OCI-LY1 (cell line): Measurements from ENCODE around the gene ADAMTS18.

Experiments used
- H2AFZ ChIP-seq: fragments of 200-600 bp; sonication (generic), shearing (Covaris generic); 2 replicates; pipeline ENCODE4 v1.6.0; 2014; ENCODE audit warnings: antibody characterized with exemption, mild to moderate bottlenecking, low read length
- H3F3A ChIP-seq: fragments of 200-600 bp; sonication (generic), shearing (Covaris generic); 2 replicates; pipeline ENCODE4 v1.6.0; 2014; ENCODE audit warnings: mild to moderate bottlenecking, antibody characterized with exemption, low read length, moderate library complexity; ENCODE audit not compliant: insufficient read depth
- H3K27ac ChIP-seq: fragments of 200-600 bp; sonication (generic); 2 replicates; pipeline ENCODE4 v1.5.1; 2014; ENCODE audit warnings: low read length, mixed run types, mild to moderate bottlenecking, low read depth; ENCODE audit not compliant: poor library complexity, severe bottlenecking
- H3K27me3 ChIP-seq: fragments of 200-600 bp; sonication (generic); 2 replicates; pipeline ENCODE4 v1.6.0; 2014; ENCODE audit warnings: antibody characterized with exemption, mild to moderate bottlenecking, low read length, moderate library complexity; ENCODE audit not compliant: insufficient read depth
- H3K36me3 ChIP-seq: fragments of 200-600 bp; sonication (generic); 2 replicates; pipeline ENCODE4 v1.6.1; 2014; ENCODE audit warnings: mild to moderate bottlenecking, antibody characterized with exemption, low read length, moderate library complexity, mixed read lengths; ENCODE audit not compliant: insufficient read depth
- H3K4me1 ChIP-seq: fragments of 200-600 bp; sonication (generic); 2 replicates; pipeline ENCODE4 v1.5.1; 2014; ENCODE audit warnings: mild to moderate bottlenecking, low read length, moderate library complexity; ENCODE audit not compliant: insufficient read depth, severe bottlenecking
- H3K4me2 ChIP-seq: fragments of 200-600 bp; sonication (generic), shearing (Covaris generic); 2 replicates; pipeline ENCODE4 v1.6.1; 2014; ENCODE audit warnings: low read length
- H3K4me3 ChIP-seq: fragments of 200-600 bp; sonication (generic); 2 replicates; pipeline ENCODE4 v1.5.1; 2014; ENCODE audit warnings: low read length, low read depth, mild to moderate bottlenecking, mixed read lengths; ENCODE audit not compliant: poor library complexity, severe bottlenecking
- H3K79me2 ChIP-seq: fragments of 200-600 bp; shearing (Covaris generic); 2 replicates; pipeline ENCODE4 v1.6.1; 2016; ENCODE audit warnings: mixed run types, low read length, mixed read lengths; ENCODE audit not compliant: insufficient read depth
- H3K9ac ChIP-seq: fragments of 200-600 bp; sonication (generic), shearing (Covaris generic); 2 replicates; pipeline ENCODE4 v1.6.1; 2014; ENCODE audit warnings: mild to moderate bottlenecking, low read length, mixed read lengths
- H3K9me2 ChIP-seq: fragments of 200-600 bp; sonication (generic), shearing (Covaris generic); 2 replicates; pipeline ENCODE4 v1.6.1; 2014; ENCODE audit warnings: low read depth, mild to moderate bottlenecking, low read length, mixed read lengths
- H3K9me3 ChIP-seq: fragments of 200-600 bp; shearing (Covaris generic); 2 replicates; pipeline ENCODE4 v1.6.1; 2014; ENCODE audit warnings: low read length, mixed read lengths
- H4K20me1 ChIP-seq: fragments of 200-600 bp; sonication (generic), shearing (Covaris generic); 2 replicates; pipeline ENCODE4 v1.6.0; 2016; ENCODE audit warnings: mild to moderate bottlenecking, low read length; ENCODE audit not compliant: insufficient read depth
- CTCF ChIP-seq: fragments of 200-600 bp; sonication (generic), shearing (Covaris generic); IDR thresholded peaks from 2 replicates; pipeline ENCODE4 v1.5.1; 2017; ENCODE audit warnings: mild to moderate bottlenecking, antibody characterized with exemption, low read length, moderate library complexity, mixed read lengths
- EZH2 ChIP-seq: fragments of 200-600 bp; sonication (generic), shearing (Covaris generic); IDR thresholded peaks from 2 replicates; pipeline ENCODE4 v1.8.0; 2017; ENCODE audit warnings: borderline replicate concordance, mixed run types, mild to moderate bottlenecking, antibody characterized with exemption, low read length, moderate library complexity, mixed read lengths

ADAMTS18 gene

GRCh38 chr16:77302674-77303073, 132.2 kb downstream of the ADAMTS18 start:
- Histone ChIP-seq H3K9me3 (no peaks in the 10 kb centered on the region), H3K4me2 (no peak overlapping the region), H3K79me2 (no peaks in the 10 kb centered on the region), H3K36me3 (no peaks in the 10 kb centered on the region), H3K9me2 (no peaks in the 10 kb centered on the region), H2AFZ (no peak overlapping the region), H3F3A (no peaks in the 10 kb centered on the region), H3K27ac (no peak overlapping the region), H4K20me1 (no peaks in the 10 kb centered on the region), H3K27me3 (no peaks in the 10 kb centered on the region), H3K4me1 (no peaks in the 10 kb centered on the region), H3K4me3 (no peak overlapping the region), H3K9ac (no peak overlapping the region)
- TF ChIP-seq EZH2, result no peak
- no peak for TF ChIP-seq CTCF

GRCh38 chr16:77302249-77302648, 132.6 kb downstream of the ADAMTS18 start:
- H3K4me3 ChIP-seq, result no peak overlapping the region
- no peaks in the 10 kb centered on the region for H3K9me3 ChIP-seq
- H3K4me2 ChIP-seq, result no peak overlapping the region
- H3K4me1 ChIP-seq, result no peaks in the 10 kb centered on the region
- H3K27me3 ChIP-seq, result no peaks in the 10 kb centered on the region
- no peaks in the 10 kb centered on the region for H3F3A ChIP-seq
- H3K9me2 ChIP-seq, result no peaks in the 10 kb centered on the region
- no peak for TF ChIP-seq CTCF
- TF ChIP-seq EZH2, result no peak
- H3K36me3 ChIP-seq, result no peaks in the 10 kb centered on the region
- no peaks in the 10 kb centered on the region for H4K20me1 ChIP-seq
- no peak overlapping the region for H2AFZ ChIP-seq
- H3K27ac ChIP-seq, result no peak overlapping the region
- no peak overlapping the region for H3K9ac ChIP-seq
- H3K79me2 ChIP-seq, result no peaks in the 10 kb centered on the region

- no peaks in the 10 kb centered on the region for H3K27me3 ChIP-seq
- no peaks in the 10 kb centered on the region for H3K79me2 ChIP-seq
- H3K4me3 ChIP-seq, result no peak overlapping the region
- H3K9me3 ChIP-seq, result no peaks in the 10 kb centered on the region
- no peak overlapping the region for H3K4me2 ChIP-seq
- no peak for TF ChIP-seq CTCF
- TF ChIP-seq EZH2, result no peak
- no peak overlapping the region for H3K27ac ChIP-seq
- H3F3A ChIP-seq, result no peaks in the 10 kb centered on the region
- H3K36me3 ChIP-seq, result no peaks in the 10 kb centered on the region
- no peak overlapping the region for H3K9ac ChIP-seq
- H2AFZ ChIP-seq, result no peak overlapping the region
- H4K20me1 ChIP-seq, result no peaks in the 10 kb centered on the region
- no peaks in the 10 kb centered on the region for H3K4me1 ChIP-seq
- no peaks in the 10 kb centered on the region for H3K9me2 ChIP-seq
These were observed 134.6 kb downstream of the ADAMTS18 start for GRCh38 chr16:77300256-77300655.
